ENCODE results near the gene SDK1.

SDK1 gene

DNA sequence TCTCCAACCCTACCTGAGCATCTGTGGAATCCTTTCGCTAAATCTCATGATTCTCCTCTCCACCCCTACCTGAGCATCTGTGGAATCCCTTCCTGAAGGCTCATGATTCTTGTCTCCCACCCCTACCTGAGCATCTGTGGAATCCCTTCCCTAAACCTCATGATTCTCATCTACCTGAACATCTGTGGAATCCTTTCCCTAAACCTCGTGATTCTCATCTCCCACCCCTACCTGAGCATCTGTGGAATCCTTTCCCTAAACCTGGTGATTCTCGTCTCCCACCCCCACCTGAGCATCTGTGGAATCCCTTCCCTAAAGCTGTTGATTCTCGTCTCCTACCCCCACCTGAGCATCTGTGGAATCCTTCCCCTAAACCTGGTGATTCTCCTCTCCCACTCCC, 342.0 kb downstream of the SDK1 start:
- TF ChIP-seq, protein P1, sequence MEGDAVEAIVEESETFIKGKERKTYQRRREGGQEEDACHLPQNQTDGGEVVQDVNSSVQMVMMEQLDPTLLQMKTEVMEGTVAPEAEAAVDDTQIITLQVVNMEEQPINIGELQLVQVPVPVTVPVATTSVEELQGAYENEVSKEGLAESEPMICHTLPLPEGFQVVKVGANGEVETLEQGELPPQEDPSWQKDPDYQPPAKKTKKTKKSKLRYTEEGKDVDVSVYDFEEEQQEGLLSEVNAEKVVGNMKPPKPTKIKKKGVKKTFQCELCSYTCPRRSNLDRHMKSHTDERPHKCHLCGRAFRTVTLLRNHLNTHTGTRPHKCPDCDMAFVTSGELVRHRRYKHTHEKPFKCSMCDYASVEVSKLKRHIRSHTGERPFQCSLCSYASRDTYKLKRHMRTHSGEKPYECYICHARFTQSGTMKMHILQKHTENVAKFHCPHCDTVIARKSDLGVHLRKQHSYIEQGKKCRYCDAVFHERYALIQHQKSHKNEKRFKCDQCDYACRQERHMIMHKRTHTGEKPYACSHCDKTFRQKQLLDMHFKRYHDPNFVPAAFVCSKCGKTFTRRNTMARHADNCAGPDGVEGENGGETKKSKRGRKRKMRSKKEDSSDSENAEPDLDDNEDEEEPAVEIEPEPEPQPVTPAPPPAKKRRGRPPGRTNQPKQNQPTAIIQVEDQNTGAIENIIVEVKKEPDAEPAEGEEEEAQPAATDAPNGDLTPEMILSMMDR (IDR thresholded peaks at IDR 0.05; ENCODE audit: extremely low read depth, missing control alignments), result no peak
- no peak for DNase-seq (ENCODE audit: low spot score)

GRCh38 chr7:3648276-3648675, 347.2 kb downstream of the SDK1 start:
- no peak for DNase-seq (ENCODE audit: low spot score)
- TF ChIP-seq, protein P1 (IDR thresholded peaks at IDR 0.05; ENCODE audit: extremely low read depth, missing control alignments), result no peak

GRCh38 chr7:3649250-3649649, 348.2 kb downstream of the SDK1 start:
- no peak for DNase-seq (ENCODE audit: low spot score)
- TF ChIP-seq, protein P1 (IDR thresholded peaks at IDR 0.05; ENCODE audit: extremely low read depth, missing control alignments), result no peak

GRCh38 chr7:3649678-3650440, 348.8 kb downstream of the SDK1 start:
- DNase-seq (ENCODE audit: low spot score), result no peak
- TF ChIP-seq, protein P1 (IDR thresholded peaks at IDR 0.05; ENCODE audit: extremely low read depth, missing control alignments), result no peak

DNA sequence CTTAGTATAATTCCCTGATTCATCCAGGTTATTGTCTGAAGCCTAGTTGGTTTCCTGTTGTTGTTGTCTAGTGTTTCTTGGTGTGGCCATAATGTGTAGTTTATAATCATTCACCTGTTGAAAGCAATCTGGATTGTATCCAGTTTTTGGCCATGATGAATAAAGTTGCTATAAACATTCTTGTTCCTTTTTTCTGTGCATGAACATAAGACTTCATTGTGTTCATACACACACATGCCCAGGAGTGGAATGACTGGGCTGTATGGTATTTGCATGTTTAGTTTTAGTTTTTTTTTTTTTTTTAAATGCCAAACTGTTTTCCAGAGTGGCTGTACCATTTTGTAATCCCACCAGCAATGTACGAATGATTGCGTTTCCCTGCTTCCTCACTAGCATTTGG, 349.8 kb downstream of the SDK1 start:
- no peak for DNase-seq (ENCODE audit: low spot score)
- TF ChIP-seq, protein P1 (IDR thresholded peaks at IDR 0.05; ENCODE audit: extremely low read depth, missing control alignments), result no peak

DNA sequence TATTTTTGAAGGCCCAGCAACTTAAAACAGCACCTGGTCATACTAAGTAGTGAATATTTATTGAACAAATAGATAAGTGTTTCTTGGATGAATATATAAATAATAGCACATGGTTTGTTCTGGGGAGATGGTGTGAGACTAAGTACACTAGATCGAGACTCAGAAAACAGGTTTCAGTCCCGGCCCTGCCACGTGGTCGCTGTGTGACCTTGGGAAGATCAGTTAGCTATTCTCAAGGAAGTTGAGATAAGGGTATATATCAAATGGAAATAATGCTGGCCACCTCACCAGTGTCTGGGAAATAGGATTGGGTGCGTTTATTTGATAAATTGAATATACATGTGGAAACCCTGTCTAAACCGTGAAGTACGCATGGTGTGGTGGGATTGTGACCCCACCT, 354.6 kb downstream of the SDK1 start:
- TF ChIP-seq, protein P1 (IDR thresholded peaks at IDR 0.05; ENCODE audit: extremely low read depth, missing control alignments), result no peak
- no peak for DNase-seq (ENCODE audit: low spot score)

GRCh38 chr7:3657206-3657605, 356.2 kb downstream of the SDK1 start:
- TF ChIP-seq, protein P1 (IDR thresholded peaks at IDR 0.05; ENCODE audit: extremely low read depth, missing control alignments), result no peak
- no peak for DNase-seq (ENCODE audit: low spot score)

Data from GM20000 (cell line).